ENCODE results near the gene DGKB. TPM values are rescaled to one million over a fixed set of nuclear protein-coding genes. Genes with fewer than 3 reads are reported as not detected.

Gene DGKB
- total RNA-seq, 1 donor from 2014 or later, result not detected

GRCh38 chr7:14446829-14447228 lies 455.7 kb downstream of the DGKB start:
- intact Hi-C loops (cut with DNase I), result no loop called here
- no peaks in the 10 kb centered on the region for H3K36me3 ChIP-seq
- H3K4me3 ChIP-seq, result no peak overlapping the region
- TF ChIP-seq, protein P1, sequence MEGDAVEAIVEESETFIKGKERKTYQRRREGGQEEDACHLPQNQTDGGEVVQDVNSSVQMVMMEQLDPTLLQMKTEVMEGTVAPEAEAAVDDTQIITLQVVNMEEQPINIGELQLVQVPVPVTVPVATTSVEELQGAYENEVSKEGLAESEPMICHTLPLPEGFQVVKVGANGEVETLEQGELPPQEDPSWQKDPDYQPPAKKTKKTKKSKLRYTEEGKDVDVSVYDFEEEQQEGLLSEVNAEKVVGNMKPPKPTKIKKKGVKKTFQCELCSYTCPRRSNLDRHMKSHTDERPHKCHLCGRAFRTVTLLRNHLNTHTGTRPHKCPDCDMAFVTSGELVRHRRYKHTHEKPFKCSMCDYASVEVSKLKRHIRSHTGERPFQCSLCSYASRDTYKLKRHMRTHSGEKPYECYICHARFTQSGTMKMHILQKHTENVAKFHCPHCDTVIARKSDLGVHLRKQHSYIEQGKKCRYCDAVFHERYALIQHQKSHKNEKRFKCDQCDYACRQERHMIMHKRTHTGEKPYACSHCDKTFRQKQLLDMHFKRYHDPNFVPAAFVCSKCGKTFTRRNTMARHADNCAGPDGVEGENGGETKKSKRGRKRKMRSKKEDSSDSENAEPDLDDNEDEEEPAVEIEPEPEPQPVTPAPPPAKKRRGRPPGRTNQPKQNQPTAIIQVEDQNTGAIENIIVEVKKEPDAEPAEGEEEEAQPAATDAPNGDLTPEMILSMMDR (IDR thresholded peaks at IDR 0.05), result no peak
- H3K4me1 ChIP-seq, result no peaks in the 10 kb centered on the region
- H3K9me3 ChIP-seq, result no peaks in the 10 kb centered on the region
- DNase-seq (ENCODE audit: low spot score in 2 of 2), result no peak
- no peaks in the 10 kb centered on the region for H3K27me3 ChIP-seq
- H3K27ac ChIP-seq, result no peak overlapping the region

GRCh38 chr7:14446219-14446618 lies 456.3 kb downstream of the DGKB start:
- intact Hi-C loops (cut with DNase I), result no loop called here
- no peaks in the 10 kb centered on the region for H3K9me3 ChIP-seq
- no peak for DNase-seq (ENCODE audit: low spot score in 2 of 2)
- no peaks in the 10 kb centered on the region for H3K27me3 ChIP-seq
- H3K36me3 ChIP-seq, result no peaks in the 10 kb centered on the region
- H3K4me1 ChIP-seq, result no peaks in the 10 kb centered on the region
- no peak overlapping the region for H3K4me3 ChIP-seq
- H3K27ac ChIP-seq, result no peak overlapping the region
- TF ChIP-seq, protein P1 (IDR thresholded peaks at IDR 0.05), result no peak

DNA sequence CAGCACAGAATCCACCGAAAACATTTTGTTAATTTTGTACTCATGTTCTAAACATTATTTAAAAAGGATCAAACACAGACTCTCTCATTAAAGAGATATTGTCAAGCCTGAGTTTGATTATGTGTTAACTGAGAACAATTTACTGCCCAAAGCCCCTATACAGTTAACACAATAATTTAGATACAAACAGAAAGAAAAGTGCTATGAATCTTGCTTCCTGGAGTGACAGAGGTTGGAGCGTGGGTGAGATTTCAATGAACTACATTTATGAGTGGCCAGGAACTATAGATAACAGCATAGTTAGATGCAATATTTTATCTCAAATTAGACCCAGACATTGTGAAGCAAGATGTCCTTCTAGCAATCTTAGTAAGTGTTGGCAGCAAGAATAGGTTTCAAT lies 464.2 kb downstream of the DGKB start:
- intact Hi-C loops (cut with DNase I), result no loop called here
- TF ChIP-seq, protein P1 (IDR thresholded peaks at IDR 0.05), result no peak
- no peak for DNase-seq (ENCODE audit: low spot score in 2 of 2)

GRCh38 chr7:14436878-14437277 lies 465.7 kb downstream of the DGKB start:
- TF ChIP-seq, protein P1 (IDR thresholded peaks at IDR 0.05), result no peak
- H3K27me3 ChIP-seq, result no peaks in the 10 kb centered on the region
- no peak for DNase-seq (ENCODE audit: low spot score in 2 of 2)
- intact Hi-C loops (cut with DNase I), result no loop called here
- H3K9me3 ChIP-seq, result no peaks in the 10 kb centered on the region
- H3K36me3 ChIP-seq, result no peaks in the 10 kb centered on the region
- no peaks in the 10 kb centered on the region for H3K4me1 ChIP-seq
- no peak overlapping the region for H3K4me3 ChIP-seq
- no peak overlapping the region for H3K27ac ChIP-seq

More for the DNA sequence above, 464.2 kb downstream of the DGKB start:
- no peak overlapping the region for H3K4me3 ChIP-seq
- no peaks in the 10 kb centered on the region for H3K27me3 ChIP-seq
- no peaks in the 10 kb centered on the region for H3K9me3 ChIP-seq
- no peaks in the 10 kb centered on the region for H3K4me1 ChIP-seq
- H3K27ac ChIP-seq, result no peak overlapping the region
- H3K36me3 ChIP-seq, result no peaks in the 10 kb centered on the region

- no peak for DNase-seq (ENCODE audit: low spot score in 2 of 2)
- Histone ChIP-seq H3K4me1 (no peaks in the 10 kb centered on the region), H3K9me3 (no peaks in the 10 kb centered on the region), H3K36me3 (no peaks in the 10 kb centered on the region), H3K27me3 (no peaks in the 10 kb centered on the region), H3K4me3 (no peak overlapping the region), H3K27ac (no peak overlapping the region)
- intact Hi-C loops (cut with DNase I), result no loop called here
- TF ChIP-seq, protein P1 (IDR thresholded peaks at IDR 0.05), result no peak
Measured at GRCh38 chr7:14432924-14433323, 469.6 kb downstream of the DGKB start.

GRCh38 chr7:14430926-14431325 lies 471.6 kb downstream of the DGKB start:
- intact Hi-C loops (cut with DNase I), result no loop called here
- no peak for DNase-seq (ENCODE audit: low spot score in 2 of 2)
- no peaks in the 10 kb centered on the region for H3K4me1 ChIP-seq
- H3K36me3 ChIP-seq, result no peaks in the 10 kb centered on the region
- TF ChIP-seq, protein P1 (IDR thresholded peaks at IDR 0.05), result no peak
- no peak overlapping the region for H3K4me3 ChIP-seq
- no peaks in the 10 kb centered on the region for H3K27me3 ChIP-seq
- no peaks in the 10 kb centered on the region for H3K9me3 ChIP-seq
- H3K27ac ChIP-seq, result no peak overlapping the region

All from ascending aorta (tissue), 2 donors.